Activated T-helper 2 cell treated with anti-CD3 and anti-CD28 coated beads, Interferon-gamma antibody, Interleukin-2, Interleukin-4, amounts not matched to agents 10 μg/mL and 5 μg/mL and 100 μg/mL, durations not matched to agents 14 hours and 24 hours and 36 hours (primary cell): ENCODE measurements around the gene HOXC4. TPM values are rescaled to one million over a fixed set of nuclear protein-coding genes. Genes with fewer than 3 reads are reported as not detected.

Experiments
- DNase-seq: peaks from one replicate; pipeline ENCODE4 v3.0.0; 2021; ENCODE audit warnings: low spot score
- H3K27ac Mint-ChIP-seq: one replicate; pipeline ENCODE4 v1.8.0; 2021; ENCODE audit warnings: mixed read lengths
- H3K27me3 Mint-ChIP-seq: one replicate; pipeline ENCODE4 v1.8.0; 2021; ENCODE audit warnings: low read depth, mixed read lengths
- H3K36me3 Mint-ChIP-seq: one replicate; pipeline ENCODE4 v1.8.0; 2021; ENCODE audit warnings: low read depth, mixed read lengths
- H3K4me1 Mint-ChIP-seq: one replicate; pipeline ENCODE4 v1.8.0; 2021; ENCODE audit warnings: low read depth, mixed read lengths
- H3K4me3 Mint-ChIP-seq: one replicate; pipeline ENCODE4 v1.8.0; 2021; ENCODE audit warnings: low read depth, mild to moderate bottlenecking, moderate library complexity, mixed read lengths
- H3K9me3 Mint-ChIP-seq: one replicate; pipeline ENCODE4 v1.8.0; 2021; ENCODE audit warnings: mixed read lengths
- intact Hi-C: fragments of 100-400 bp; cut with micrococcal nuclease; formaldehyde crosslinking; loops from one replicate; pipeline ENCODE4 v1.15.1; 2023
- total RNA-seq: library from RNA; stranded (reverse); gene quantifications from 2 replicates; pipeline ENCODE4 v1.2.3, GENCODE V29; 2022

Gene HOXC4
- total RNA-seq, 1 donor from 2014 or later: 0.14 TPM

DNA sequence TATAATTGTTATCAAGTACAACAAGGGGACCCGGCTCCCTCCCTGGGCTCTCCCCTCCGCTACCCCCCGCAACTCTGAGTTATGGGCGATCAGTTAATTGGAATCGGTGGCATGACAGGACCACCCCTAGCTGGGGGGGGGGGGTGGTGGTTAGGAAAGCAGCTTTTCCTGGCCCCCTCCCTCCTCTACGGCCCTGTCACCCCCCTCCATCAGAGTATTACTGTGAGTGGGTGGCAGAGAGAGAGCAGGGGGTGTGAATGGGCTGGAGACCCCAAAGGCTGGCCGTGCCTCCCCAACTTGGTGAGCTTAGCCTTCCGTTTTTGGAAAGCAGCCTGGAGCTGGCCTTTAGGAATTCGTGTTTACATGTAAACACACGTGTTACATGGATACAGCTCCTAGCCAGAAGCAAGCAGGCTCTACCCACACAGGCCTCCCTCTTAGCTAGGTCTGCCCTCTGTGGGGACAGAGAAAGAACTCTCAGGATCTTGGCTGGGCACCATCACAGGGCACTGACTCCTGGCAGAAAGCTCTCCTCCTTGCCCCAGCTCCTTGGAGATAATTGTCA lies 1.1 kb upstream of the HOXC4 start:
- Mint-ChIP-seq H3K36me3 (no peaks in the 10 kb centered on the region), H3K4me1 (peaks cover 18% of the 10 kb centered on the region), H3K9me3 (no peaks in the 10 kb centered on the region), H3K27ac (no peak overlapping the region), H3K27me3 (peaks cover 87% of the 10 kb centered on the region), H3K4me3 (peak overlapping the region; percentile 5)
- intact Hi-C loops: loop anchor here (5.0 to 10.0 kb wide), 3 partner anchors 55 to 85 kb away; no protein-coding TSS in a partner anchor
- DNase-seq: no peak

DNA sequence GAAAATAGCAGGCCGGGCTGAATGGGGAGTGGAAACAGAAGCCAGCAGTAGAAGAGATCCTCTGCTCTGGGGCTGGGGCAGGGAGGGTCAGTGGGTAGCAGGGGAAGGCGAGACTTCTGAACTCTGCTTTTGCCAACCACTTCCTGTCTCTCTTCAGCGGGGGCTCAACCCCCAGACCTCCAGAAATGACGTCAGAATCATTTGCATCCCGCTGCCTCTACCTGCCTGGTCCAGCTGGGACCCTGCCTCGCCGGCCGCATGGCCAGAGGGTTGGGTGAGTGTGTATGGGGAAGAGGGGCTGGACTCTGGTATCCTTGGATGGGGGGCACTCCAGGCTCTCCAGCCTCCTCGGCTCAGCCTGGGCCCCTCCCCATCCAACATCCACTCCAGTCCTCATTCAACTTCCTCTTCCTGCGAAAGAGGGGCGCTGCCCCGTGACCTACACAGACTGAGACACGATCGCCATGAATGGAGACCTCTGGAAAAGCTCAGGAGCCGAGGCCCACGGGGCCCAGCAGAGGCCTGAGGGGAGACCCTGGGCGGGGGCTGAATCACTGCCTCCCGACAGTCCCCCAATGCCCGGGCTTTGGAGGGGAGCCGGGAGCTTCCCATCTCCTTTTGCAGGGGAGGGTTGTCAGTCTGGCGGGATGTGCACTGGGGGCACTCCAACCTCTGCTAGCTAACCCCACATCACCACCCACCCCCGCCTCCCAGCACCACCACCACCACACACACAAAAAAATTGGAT lies 458 bp upstream of the HOXC4 start:
- Mint-ChIP-seq H3K27ac (no peak overlapping the region), H3K27me3 (peaks cover 87% of the 10 kb centered on the region), H3K4me1 (peaks cover 18% of the 10 kb centered on the region), H3K4me3 (peak overlapping the region; percentile 5), H3K36me3 (no peaks in the 10 kb centered on the region), H3K9me3 (no peaks in the 10 kb centered on the region)
- intact Hi-C loops: loop anchor here (5.0 to 10.0 kb wide), 3 partner anchors 56 to 86 kb away; no protein-coding TSS in a partner anchor
- DNase-seq: no peak

DNA sequence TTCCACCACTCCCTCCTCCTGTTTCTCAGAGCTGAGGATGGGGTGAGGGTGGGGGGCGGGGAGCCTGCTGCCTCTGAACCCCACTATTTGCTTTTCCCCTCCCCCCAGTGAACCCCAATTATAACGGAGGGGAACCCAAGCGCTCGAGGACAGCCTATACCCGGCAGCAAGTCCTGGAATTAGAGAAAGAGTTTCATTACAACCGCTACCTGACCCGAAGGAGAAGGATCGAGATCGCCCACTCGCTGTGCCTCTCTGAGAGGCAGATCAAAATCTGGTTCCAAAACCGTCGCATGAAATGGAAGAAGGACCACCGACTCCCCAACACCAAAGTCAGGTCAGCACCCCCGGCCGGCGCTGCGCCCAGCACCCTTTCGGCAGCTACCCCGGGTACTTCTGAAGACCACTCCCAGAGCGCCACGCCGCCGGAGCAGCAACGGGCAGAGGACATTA lies 1.1 kb downstream of the HOXC4 start:
- Mint-ChIP-seq H3K4me3 (no peak overlapping the region), H3K9me3 (no peaks in the 10 kb centered on the region)

DNA sequence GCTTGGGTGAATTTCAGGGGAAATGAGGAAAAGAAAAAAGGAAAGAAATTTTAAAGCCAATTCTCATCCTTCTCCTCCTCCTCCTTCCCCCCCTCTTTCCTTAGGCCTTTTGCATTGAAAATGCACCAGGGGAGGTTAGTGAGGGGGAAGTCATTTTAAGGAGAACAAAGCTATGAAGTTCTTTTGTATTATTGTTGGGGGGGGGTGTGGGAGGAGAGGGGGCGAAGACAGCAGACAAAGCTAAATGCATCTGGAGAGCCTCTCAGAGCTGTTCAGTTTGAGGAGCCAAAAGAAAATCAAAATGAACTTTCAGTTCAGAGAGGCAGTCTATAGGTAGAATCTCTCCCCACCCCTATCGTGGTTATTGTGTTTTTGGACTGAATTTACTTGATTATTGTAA lies 1.9 kb downstream of the HOXC4 start:
- DNase-seq: no peak
- Mint-ChIP-seq H3K4me3 (no peak overlapping the region), H3K27ac (no peak overlapping the region), H3K27me3 (peaks cover 84% of the 10 kb centered on the region), H3K4me1 (peaks cover 10% of the 10 kb centered on the region), H3K36me3 (no peaks in the 10 kb centered on the region), H3K9me3 (no peaks in the 10 kb centered on the region)
- intact Hi-C loops: loop anchor here (10.0 kb wide), 1 partner anchor 69 kb away; no protein-coding TSS in a partner anchor

More for the DNA sequence above, 1.1 kb downstream of the HOXC4 start:
- H3K27me3 Mint-ChIP-seq: peaks cover 86% of the 10 kb centered on the region
- no peak for DNase-seq
- intact Hi-C loops: loop anchor here (5.0 to 10.0 kb wide), 3 partner anchors 57 to 87 kb away; no protein-coding TSS in a partner anchor
- no peak overlapping the region for H3K27ac Mint-ChIP-seq
- peaks cover 16% of the 10 kb centered on the region for H3K4me1 Mint-ChIP-seq
- no peaks in the 10 kb centered on the region for H3K36me3 Mint-ChIP-seq

DNA sequence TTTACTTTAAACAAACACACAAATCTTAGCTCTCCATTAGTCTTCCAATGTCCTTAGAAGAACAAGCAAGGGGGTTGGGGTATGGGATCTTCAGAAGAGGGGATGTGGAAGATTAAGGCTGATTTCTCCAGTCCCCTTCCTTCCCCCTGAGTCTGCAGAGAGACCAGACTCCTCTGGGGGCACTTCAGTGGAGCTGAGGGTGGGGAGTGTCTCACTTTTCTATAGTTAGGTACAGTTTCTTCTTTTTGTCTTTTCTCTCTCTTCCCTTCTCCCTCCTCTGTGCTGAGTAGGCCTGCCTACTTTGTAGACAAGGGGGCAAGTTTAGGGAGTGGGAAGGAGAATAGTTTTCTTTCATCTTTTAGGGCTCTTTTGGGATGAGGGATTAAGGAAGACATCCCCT lies 2.5 kb downstream of the HOXC4 start:
- no peak overlapping the region for H3K4me3 Mint-ChIP-seq
- H3K27me3 Mint-ChIP-seq: peaks cover 85% of the 10 kb centered on the region
- H3K27ac Mint-ChIP-seq: no peak overlapping the region
- H3K9me3 Mint-ChIP-seq: no peaks in the 10 kb centered on the region
- intact Hi-C loops: loop anchor here (10.0 kb wide), 1 partner anchor 69 kb away; no protein-coding TSS in a partner anchor
- no peak for DNase-seq
- no peaks in the 10 kb centered on the region for H3K36me3 Mint-ChIP-seq
- peaks cover 10% of the 10 kb centered on the region for H3K4me1 Mint-ChIP-seq

DNA sequence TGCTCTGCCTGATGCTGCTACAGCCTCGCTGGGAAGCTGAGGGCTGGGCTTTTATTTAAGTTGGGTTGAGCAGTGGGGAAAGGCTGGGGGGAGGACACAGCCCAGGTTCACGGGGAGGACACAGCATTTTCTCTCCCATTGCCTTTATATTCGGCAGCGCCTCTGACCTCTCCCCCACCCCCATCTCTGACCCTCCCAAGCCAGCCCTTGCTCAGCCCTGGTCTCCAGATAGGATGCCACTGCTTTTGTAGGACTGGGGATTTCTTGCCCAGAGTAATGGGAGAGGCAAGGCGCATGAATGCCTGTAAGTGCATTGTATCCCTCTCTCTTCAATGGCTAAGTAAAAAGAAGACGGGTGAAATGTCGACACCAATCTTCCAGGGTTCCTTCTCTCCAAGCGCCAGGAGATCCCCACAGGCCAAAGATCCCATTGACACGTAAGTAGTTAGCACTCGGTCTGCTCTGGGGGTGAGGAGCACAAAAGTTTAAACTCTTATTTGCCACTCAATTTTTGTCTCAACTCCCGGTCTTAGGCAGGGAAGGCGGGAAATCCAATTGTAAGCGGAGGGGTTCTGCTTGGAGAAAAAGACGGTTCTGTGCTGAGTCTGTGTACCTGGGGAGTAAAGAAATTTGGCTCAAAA lies 4.6 kb downstream of the HOXC4 start:
- Mint-ChIP-seq H3K36me3 (no peaks in the 10 kb centered on the region), H3K27me3 (peaks cover 85% of the 10 kb centered on the region), H3K4me1 (peaks cover 6% of the 10 kb centered on the region), H3K9me3 (no peaks in the 10 kb centered on the region), H3K27ac (no peak overlapping the region), H3K4me3 (no peak overlapping the region)
- DNase-seq: no peak
- intact Hi-C loops: loop anchor here (10.0 kb wide), 1 partner anchor 67 kb away; no protein-coding TSS in a partner anchor

DNA sequence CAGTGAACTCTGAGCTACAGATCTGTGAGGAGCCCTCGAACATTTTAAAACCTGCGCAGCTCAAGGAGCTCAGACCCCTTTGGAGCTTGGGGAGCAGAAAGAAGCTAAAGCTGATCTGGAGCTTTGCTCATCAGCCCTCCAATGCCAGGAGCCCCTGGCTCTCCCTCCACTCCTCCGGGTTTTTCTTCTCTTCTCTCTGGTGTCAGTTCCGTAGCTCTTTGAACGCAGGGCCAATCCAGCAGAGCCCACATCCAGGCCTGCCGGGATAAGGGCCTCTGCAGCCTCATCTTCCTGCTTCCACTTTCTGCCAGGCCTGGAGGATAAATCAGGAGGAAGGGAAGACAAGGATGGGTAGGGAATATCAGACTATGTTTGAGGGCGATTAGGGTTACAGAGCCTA lies 6.0 kb downstream of the HOXC4 start:
- Mint-ChIP-seq H3K4me1 (no peaks in the 10 kb centered on the region), H3K4me3 (no peak overlapping the region), H3K27ac (no peak overlapping the region), H3K27me3 (peaks cover 87% of the 10 kb centered on the region), H3K9me3 (no peaks in the 10 kb centered on the region), H3K36me3 (no peaks in the 10 kb centered on the region)
- no peak for DNase-seq
- intact Hi-C loops: loop anchor here (10.0 kb wide), 1 partner anchor 65 kb away; no protein-coding TSS in a partner anchor

DNA sequence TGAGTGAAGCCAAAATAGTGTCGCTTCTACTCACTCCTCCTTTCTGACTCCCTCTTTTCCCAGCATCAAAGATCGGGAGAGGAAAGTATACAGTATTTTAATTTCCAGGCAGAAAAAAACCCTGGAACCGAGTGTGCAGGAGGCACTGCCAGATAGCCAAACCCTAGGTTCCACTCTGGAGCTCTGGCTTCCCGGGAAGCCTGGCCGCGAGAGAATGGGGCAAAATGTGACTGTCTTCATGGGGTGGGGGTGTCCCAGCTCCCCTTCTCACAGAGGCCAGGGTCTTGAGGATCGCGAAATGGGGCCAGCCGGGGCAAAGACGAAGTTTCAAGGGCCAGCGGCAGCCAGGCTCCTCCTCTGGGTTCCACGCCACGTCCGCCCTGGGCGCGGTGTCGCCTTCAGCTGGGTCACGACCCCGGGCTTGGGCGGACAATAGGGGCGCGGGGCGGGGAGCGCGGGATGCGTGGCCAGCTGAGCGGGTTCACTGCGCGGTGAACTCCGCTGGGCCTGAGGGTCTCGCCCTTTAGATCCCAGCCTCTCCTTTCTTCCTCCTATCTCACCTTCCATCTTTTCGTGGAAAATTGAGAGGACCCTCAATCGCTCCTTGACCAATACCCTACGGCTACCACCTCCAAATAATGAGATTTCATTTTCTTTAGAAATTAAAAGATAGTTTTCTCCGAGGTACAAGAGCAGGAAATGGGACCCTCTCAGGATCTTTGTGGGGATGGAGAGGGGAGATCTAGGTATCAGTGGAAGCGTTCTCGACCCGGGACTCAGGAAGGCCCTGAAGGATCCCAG lies 6.7 kb downstream of the HOXC4 start:
- H3K4me3 Mint-ChIP-seq: no peak overlapping the region
- no peak overlapping the region for H3K27ac Mint-ChIP-seq
- H3K4me1 Mint-ChIP-seq: no peaks in the 10 kb centered on the region
- intact Hi-C loops: no loop called here
- no peaks in the 10 kb centered on the region for H3K36me3 Mint-ChIP-seq
- peaks cover 83% of the 10 kb centered on the region for H3K27me3 Mint-ChIP-seq
- no peak for DNase-seq
- no peaks in the 10 kb centered on the region for H3K9me3 Mint-ChIP-seq

DNA sequence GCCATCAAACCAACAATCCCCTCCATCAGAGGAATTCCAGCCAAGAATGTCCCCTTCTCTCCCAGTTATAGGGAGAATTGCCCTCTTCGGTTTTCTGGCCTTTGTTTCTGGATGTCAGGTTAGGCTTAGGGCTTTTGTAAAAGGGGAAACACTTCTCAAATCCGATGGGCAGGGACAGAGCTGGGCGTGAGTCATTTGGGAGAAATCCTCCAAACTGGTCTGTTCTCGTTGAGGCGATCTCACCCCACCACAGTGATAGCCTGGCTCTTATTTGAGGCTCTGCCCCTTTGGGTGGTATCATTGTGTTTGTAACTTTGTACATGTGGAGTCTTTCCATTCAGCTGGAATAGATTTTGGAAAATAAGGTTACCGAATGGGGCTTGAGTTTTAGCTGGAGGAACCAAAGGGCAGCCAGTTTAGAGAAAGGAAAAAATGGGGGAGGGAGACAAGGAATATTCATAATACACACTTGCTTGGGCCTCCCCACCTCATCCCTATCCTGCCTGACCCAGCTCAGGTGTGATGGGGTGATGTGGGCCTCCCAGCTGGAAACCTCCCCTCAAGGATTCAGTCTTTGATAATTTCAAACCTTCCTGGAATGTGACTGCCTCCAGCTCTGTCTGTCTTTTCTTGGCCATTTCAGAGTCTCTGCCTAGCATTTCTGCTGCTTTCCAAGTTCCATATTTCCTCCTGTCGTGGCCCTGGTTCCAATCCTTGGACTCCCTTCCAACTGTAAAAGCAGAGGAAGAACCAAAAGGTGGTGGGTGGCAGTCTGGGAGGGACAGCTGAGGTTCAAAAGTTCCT lies 7.5 kb downstream of the HOXC4 start:
- no peaks in the 10 kb centered on the region for H3K36me3 Mint-ChIP-seq
- DNase-seq: no peak
- no peak overlapping the region for H3K27ac Mint-ChIP-seq
- intact Hi-C loops: no loop called here
- H3K4me3 Mint-ChIP-seq: no peak overlapping the region
- H3K9me3 Mint-ChIP-seq: no peaks in the 10 kb centered on the region
- peaks cover 83% of the 10 kb centered on the region for H3K27me3 Mint-ChIP-seq
- H3K4me1 Mint-ChIP-seq: no peaks in the 10 kb centered on the region

DNA sequence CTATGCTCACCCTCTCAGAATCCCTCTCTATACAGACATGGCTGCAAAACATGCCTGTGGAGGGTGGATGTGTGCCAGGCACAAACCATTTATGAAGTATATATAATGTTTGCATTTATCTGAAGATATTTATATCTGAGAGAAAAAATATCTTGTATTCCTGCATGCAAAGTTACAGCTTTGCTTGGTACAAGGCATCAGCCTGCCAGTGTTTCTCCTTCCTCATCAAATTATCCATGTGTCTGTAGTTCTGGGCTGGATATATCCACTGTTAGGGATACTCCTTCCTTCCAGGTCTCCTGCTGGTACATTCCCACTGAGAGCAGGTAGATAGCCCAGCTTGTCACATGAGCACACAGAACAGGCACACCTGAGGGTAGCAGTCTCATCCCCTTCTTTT lies 12.0 kb downstream of the HOXC4 start:
- Mint-ChIP-seq H3K27me3 (peaks cover 60% of the 10 kb centered on the region), H3K4me1 (no peaks in the 10 kb centered on the region), H3K36me3 (no peaks in the 10 kb centered on the region), H3K9me3 (no peaks in the 10 kb centered on the region), H3K27ac (no peak overlapping the region), H3K4me3 (no peak overlapping the region)
- no peak for DNase-seq
- intact Hi-C loops: no loop called here

DNA sequence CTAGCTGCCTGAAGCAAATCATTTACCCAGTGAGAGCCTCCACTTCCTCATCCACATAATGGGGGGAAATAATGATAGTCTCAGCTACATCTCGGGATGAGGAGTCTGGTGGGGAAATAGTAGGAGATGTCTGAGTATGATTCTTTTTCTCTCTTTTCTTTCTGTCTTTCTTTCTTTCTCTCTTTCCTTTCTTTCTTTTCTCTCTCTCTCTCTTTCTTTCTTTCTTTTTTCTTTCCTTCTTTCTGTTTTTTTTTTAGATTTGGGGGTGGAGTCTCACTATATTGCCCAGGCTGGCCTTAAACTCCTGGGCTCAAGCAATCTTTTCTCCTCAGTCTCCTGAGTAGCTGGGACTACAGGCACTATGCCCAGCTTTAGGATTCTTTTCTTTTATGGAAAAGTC lies 12.8 kb downstream of the HOXC4 start:
- H3K9me3 Mint-ChIP-seq: no peaks in the 10 kb centered on the region
- peaks cover 56% of the 10 kb centered on the region for H3K27me3 Mint-ChIP-seq
- no peaks in the 10 kb centered on the region for H3K36me3 Mint-ChIP-seq
- no peak overlapping the region for H3K4me3 Mint-ChIP-seq
- intact Hi-C loops: no loop called here
- DNase-seq: no peak
- no peaks in the 10 kb centered on the region for H3K4me1 Mint-ChIP-seq
- H3K27ac Mint-ChIP-seq: no peak overlapping the region
